GM18502 (cell line): Measurements from ENCODE around the gene ALOXE3.

ENCODE experiments used
- ATAC-seq: cut with Tn5 transposase; IDR thresholded peaks from one replicate; pipeline ENCODE4 v1.9.1; 2021; ENCODE audit warnings: mild to moderate bottlenecking; ENCODE audit not compliant: unreplicated experiment, poor library complexity

Gene ALOXE3

DNA sequence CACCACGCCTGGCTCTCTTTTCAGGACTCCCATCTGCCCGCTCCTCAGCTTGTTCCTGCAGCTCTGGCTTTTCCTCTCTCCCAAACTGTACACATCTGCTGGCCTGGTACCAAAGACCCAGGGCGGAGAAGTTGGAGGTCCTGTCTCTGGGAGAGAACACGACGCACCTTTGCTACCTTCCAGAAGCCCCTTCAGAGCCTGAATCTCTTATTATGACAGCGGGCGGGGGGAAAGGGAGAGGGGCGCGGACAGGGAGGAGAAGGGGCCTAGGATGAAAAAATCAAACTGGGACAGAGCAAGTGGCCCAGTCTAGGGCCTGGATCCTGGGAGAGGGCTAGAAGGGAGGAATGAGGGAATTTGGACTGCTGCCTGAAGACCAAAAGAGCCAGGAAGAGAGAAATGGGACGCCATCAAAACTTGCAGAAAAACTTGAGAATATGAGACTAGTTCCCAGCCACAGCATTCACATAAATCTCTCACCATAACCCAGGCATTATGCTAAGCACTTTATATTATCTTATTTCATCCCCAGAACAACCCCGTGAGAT lies 36.4 kb upstream of the ALOXE3 start:
- no peak for ATAC-seq

DNA sequence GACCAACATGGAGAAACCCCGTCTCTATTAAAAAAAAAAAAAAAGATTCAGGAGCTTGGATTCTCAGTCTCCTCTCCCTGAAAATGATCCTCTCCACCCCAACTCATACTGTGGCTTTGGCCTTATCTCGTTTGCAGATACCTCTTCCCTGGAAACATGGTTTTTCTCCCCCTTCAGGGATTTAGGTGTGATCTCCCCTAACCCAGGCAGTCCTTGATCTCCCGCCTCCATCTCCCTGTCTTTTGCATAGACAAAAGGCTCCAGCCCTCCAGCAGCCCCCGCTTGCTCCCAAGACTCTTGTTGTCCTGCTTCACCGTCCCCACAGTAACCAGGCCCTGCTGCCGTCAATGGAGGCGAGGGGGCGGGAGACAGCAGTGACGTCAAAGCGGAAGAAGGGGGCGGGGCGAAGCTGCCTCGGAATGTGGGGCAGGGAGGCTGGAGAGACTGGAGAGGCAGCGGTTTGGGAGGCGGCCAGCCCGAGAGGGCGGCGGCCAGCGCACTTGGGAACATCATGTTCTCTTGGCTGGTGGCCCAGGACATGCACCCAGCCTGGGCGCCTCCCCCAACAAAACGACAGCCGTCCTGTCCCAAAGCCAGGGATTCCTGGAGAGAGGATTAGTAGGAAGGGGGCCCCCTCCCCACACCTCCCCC lies 35.8 kb upstream of the ALOXE3 start:
- no peak for ATAC-seq

DNA sequence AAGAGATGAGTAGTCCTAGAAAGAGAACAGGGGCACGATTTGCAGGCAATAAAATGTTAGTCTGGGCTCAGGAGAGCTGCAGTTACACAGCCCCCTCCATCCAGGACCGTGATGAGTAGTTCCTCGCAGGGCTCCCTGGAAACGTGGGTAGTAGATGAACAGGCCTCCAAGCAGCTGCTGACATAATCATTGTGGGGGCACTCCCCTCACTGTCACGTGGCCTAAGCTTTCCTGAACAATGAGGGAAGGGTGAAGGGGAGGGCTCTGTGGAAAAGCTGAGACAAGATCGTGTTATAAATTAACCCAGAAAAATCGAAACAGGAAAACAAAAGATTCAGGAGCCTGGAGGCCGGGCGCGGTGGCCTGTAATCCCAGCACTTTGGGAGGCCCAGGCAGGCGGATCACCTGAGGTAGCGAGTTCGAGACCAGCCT lies 35.2 kb upstream of the ALOXE3 start:
- no peak for ATAC-seq

DNA sequence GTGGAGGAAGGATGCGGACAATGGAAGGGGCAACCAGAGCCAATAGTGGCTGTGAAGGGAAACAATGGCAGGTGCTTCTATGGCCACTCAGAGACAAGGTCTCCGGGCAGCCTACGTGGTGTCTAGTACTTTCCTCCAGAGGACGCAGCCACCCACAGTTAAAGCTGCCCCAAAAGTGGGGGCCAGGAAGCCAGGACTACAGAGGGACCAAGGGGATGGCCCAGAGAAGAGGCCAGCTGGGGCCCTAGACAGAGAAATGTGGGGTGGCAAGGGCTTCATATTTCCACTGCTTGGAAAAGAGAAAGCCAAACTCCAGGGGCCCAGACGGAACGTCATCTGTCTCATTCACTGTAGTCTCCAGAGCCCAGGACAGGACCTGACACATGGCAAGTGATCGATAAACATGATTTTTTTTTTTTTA lies 34.7 kb upstream of the ALOXE3 start:
- ATAC-seq = no peak

GRCh38 chr17:8152112-8152775 lies 33.9 kb upstream of the ALOXE3 start, which contains the start of gene PER1:
TSS of gene PER1 (minus strand) at chr17:8152404. CDS start at chr17:8150706, 1,698 bp downstream.
- no peak for ATAC-seq

- no peak for ATAC-seq
These were observed 33.4 kb upstream of the ALOXE3 start for GRCh38 chr17:8151641-8152111.

DNA sequence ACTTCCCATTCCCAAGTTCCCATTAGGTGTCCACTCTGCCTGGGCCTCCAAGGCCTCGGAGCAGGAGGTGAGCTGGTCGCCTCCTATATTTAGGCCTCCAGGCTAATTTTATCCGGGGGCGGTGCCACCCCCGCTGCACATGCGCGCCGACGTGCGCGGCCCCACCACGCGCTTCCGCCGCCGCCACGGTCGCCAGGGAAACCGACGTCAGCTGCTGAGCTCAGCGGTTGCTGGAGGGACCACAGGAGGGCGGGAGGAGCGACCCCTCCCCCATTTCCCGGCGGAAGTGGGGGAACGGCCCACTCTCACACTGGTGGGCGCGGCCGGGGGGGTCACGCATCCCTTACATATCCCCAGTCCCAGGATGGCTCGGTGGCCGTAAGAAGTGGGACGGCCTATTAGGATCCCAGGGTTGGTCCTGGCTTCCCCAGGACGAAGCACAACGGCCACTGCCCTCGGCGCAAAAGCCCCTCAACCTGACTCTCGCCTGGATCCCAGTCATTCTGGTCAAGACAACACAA lies 32.9 kb upstream of the ALOXE3 start:
- ATAC-seq = peak; percentile 48

- ATAC-seq = peak; percentile 3
These were observed 32.1 kb upstream of the ALOXE3 start for GRCh38 chr17:8150194-8151119.

DNA sequence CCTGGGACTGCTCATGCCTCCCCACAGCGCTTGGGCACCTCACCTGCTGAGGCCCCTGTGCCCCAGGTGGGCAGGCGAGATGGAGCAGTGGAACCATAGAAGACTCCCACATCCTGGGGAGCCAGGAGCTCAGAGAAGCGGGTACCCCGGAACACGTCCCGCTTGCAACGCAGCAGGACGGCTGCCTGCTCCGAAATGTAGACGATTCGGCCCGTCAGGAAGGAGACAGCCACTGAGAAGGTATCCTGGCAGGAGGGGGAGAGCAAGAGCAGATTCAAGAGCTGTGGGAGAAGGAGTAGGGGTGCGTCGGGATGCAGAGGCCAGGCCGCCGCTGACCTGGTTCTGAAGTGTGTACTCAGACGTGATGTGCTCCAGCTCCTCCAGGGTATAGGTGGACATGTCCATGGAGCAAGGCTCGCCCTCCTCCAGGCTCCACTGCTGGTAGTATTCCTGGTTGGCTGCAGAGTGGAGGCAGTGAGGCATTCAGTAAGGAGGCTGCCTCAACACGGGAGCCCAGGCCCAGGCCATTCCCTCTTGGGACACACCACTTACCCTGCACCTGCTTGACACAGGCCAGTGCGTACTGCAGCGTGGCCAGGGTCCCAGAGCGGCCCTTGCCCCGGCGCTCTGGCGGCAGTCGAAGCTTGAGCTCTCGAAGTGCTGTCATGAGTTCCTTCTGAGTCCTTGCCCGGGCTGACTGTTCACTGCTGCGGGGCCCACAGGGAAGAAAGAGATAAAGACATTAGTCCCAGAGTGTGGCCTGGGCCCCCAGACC lies 31.3 kb upstream of the ALOXE3 start:
- ATAC-seq = no peak

GRCh38 chr17:8148560-8148959 lies 30.2 kb upstream of the ALOXE3 start:
- ATAC-seq = no peak

GRCh38 chr17:8147805-8148404 lies 29.6 kb upstream of the ALOXE3 start:
- no peak for ATAC-seq

DNA sequence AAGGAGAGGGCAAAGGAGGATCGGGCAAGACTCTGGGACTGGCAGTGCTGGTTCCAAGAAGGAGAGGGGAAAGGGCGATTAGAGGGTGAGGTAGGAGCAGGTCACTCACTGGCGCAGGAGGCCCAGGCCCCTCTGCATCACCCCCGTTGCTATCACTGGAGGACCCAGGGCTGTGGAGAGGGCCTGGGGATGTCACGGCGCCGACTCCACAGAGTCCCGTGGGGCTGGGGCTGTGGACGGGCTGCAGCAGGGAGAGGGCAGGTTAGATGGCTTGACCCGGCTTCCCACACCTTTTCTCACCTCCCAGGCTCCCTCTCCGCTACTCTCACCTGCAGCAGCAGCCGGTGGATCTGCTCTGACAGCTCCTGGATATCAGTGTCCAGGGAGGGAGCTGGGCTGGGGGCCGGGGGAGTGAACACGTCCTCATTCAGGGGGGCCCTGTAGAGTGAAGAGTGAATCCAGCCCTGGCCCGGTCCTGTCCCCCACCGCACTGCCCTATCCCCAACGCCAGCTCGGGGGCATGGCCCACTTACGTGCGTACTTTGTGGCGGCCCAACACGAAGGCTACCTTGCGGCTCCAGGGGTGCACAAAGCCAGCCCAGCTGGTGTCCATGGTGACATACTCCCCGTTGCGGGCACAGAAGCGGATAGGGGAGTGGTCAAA lies 29.0 kb upstream of the ALOXE3 start:
- no peak for ATAC-seq

DNA sequence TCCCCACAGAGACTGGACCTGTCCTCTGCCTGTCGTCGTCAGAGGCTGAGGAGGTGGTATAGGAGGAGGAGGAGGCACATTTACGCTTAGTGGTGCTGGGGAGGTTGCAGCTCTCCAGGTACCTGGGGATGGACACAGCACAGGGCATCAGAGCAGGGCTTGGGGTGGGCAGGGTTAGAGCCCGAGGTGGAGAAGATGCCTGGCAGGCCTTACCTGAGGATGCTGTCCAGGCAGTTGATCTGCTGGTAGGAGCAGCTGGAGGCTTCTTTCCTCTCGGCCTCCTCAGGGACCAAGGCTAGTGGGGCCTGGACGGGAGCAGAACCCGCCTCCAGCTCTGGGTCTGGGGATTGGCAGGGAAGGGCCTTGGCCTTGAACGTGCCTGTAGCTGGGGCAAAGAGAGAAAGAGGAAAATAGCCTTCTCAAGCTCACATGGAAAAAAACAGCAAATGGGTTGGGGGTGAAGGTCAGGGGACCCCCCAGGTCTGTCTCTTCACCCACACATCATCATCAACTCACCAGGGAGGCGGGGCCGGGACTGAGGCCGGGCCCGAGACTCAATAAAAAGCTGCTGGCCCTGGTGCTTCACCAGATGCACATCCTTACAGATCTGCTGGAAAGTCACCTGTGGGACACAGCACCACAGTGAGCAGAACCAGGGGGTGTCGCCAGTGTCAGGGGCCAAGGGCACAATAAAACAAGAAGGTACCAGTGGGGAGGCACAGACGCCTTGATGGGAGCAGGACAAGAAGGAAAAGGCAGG lies 28.2 kb upstream of the ALOXE3 start:
- no peak for ATAC-seq

DNA sequence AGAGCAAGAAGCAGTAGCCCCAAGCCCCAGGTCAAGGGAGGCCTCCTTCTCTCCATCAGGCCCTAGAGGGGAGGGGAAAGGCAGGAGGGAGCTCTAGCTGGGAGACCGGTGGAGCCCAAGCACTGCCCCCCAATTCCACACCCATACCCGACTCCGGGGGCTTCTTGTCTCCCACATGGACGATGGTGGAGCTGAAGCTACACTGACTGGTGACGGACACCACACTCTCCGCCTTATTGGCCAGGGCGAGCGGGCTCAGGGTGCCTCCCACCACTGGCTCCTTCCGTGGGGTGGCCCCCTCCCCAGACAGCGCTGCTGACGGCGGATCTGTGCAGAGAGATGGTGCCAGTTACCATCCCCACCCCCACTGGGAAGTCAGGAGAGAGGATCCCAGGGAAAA lies 27.5 kb upstream of the ALOXE3 start:
- no peak for ATAC-seq

GRCh38 chr17:8144401-8145231 lies 26.3 kb upstream of the ALOXE3 start:
- ATAC-seq = no peak

GRCh38 chr17:8143581-8144400 lies 25.5 kb upstream of the ALOXE3 start:
- no peak for ATAC-seq
